Activated naive CD8-positive, alpha-beta T cell (primary cell): ENCODE data around the gene MICALL2.

Experiments
- H3K27ac Mint-ChIP-seq: one replicate; pipeline ENCODE4 v1.8.0; 2021; ENCODE audit warnings: mixed read lengths
- H3K27me3 Mint-ChIP-seq: one replicate; pipeline ENCODE4 v1.8.0; 2021; ENCODE audit warnings: mixed read lengths
- H3K36me3 Mint-ChIP-seq: one replicate; pipeline ENCODE4 v1.8.0; 2021; ENCODE audit warnings: mixed read lengths
- H3K4me1 Mint-ChIP-seq: one replicate; pipeline ENCODE4 v1.8.0; 2021; ENCODE audit warnings: low read depth, mixed read lengths
- H3K4me3 Mint-ChIP-seq: one replicate; pipeline ENCODE4 v1.8.0; 2021; ENCODE audit warnings: mild to moderate bottlenecking, mixed read lengths
- H3K9me3 Mint-ChIP-seq: one replicate; pipeline ENCODE4 v1.8.0; 2021; ENCODE audit warnings: low read depth, mixed read lengths

MICALL2 gene

GRCh38 chr7:1441615-1442354, 17.5 kb downstream of the MICALL2 start:
- Mint-ChIP-seq H3K4me3 (no peak overlapping the region), H3K27me3 (no peaks in the 10 kb centered on the region), H3K36me3 (no peaks in the 10 kb centered on the region), H3K27ac (no peak overlapping the region), H3K4me1 (no peaks in the 10 kb centered on the region), H3K9me3 (no peaks in the 10 kb centered on the region)

- no peak overlapping the region for H3K4me3 Mint-ChIP-seq
- no peaks in the 10 kb centered on the region for H3K9me3 Mint-ChIP-seq
- no peaks in the 10 kb centered on the region for H3K36me3 Mint-ChIP-seq
- H3K27ac Mint-ChIP-seq, result no peak overlapping the region
- no peaks in the 10 kb centered on the region for H3K4me1 Mint-ChIP-seq
- H3K27me3 Mint-ChIP-seq, result no peaks in the 10 kb centered on the region
These were observed 18.6 kb downstream of the MICALL2 start for GRCh38 chr7:1440620-1441019.

- Mint-ChIP-seq H3K4me1 (no peaks in the 10 kb centered on the region), H3K4me3 (no peak overlapping the region), H3K27ac (no peak overlapping the region), H3K27me3 (no peaks in the 10 kb centered on the region), H3K36me3 (no peaks in the 10 kb centered on the region), H3K9me3 (no peaks in the 10 kb centered on the region)
These were observed 19.6 kb downstream of the MICALL2 start for GRCh38 chr7:1439373-1440363.

- Mint-ChIP-seq H3K9me3 (no peaks in the 10 kb centered on the region), H3K27ac (no peak overlapping the region), H3K36me3 (no peaks in the 10 kb centered on the region), H3K27me3 (no peaks in the 10 kb centered on the region), H3K4me1 (no peaks in the 10 kb centered on the region), H3K4me3 (no peak overlapping the region)
These were observed 20.4 kb downstream of the MICALL2 start for GRCh38 chr7:1438821-1439220.

- H3K27ac Mint-ChIP-seq, result no peak overlapping the region
- no peaks in the 10 kb centered on the region for H3K4me1 Mint-ChIP-seq
- no peak overlapping the region for H3K4me3 Mint-ChIP-seq
- no peaks in the 10 kb centered on the region for H3K27me3 Mint-ChIP-seq
- no peaks in the 10 kb centered on the region for H3K9me3 Mint-ChIP-seq
- no peaks in the 10 kb centered on the region for H3K36me3 Mint-ChIP-seq
These were observed 21.1 kb downstream of the MICALL2 start for GRCh38 chr7:1438208-1438607.

- H3K4me3 Mint-ChIP-seq, result no peak overlapping the region
- H3K9me3 Mint-ChIP-seq, result no peaks in the 10 kb centered on the region
- H3K27me3 Mint-ChIP-seq, result peaks cover 2% of the 10 kb centered on the region
- H3K27ac Mint-ChIP-seq, result no peak overlapping the region
- peaks cover 2% of the 10 kb centered on the region for H3K4me1 Mint-ChIP-seq
- no peaks in the 10 kb centered on the region for H3K36me3 Mint-ChIP-seq
These were observed 22.0 kb downstream of the MICALL2 start for GRCh38 chr7:1437155-1437880.

- H3K27ac Mint-ChIP-seq, result no peak overlapping the region
- H3K9me3 Mint-ChIP-seq, result no peaks in the 10 kb centered on the region
- no peaks in the 10 kb centered on the region for H3K36me3 Mint-ChIP-seq
- H3K4me3 Mint-ChIP-seq, result no peak overlapping the region
- H3K27me3 Mint-ChIP-seq, result peaks cover 2% of the 10 kb centered on the region
- H3K4me1 Mint-ChIP-seq, result peaks cover 2% of the 10 kb centered on the region
These were observed 22.7 kb downstream of the MICALL2 start for GRCh38 chr7:1436608-1437007.

- H3K36me3 Mint-ChIP-seq, result no peaks in the 10 kb centered on the region
- H3K9me3 Mint-ChIP-seq, result no peaks in the 10 kb centered on the region
- peaks cover 2% of the 10 kb centered on the region for H3K27me3 Mint-ChIP-seq
- peaks cover 2% of the 10 kb centered on the region for H3K4me1 Mint-ChIP-seq
- H3K4me3 Mint-ChIP-seq, result no peak overlapping the region
- H3K27ac Mint-ChIP-seq, result no peak overlapping the region
These were observed 24.2 kb downstream of the MICALL2 start for GRCh38 chr7:1434891-1435670.

GRCh38 chr7:1434165-1434718, 25.0 kb downstream of the MICALL2 start:
- Mint-ChIP-seq H3K27ac (no peak overlapping the region), H3K27me3 (peaks cover 2% of the 10 kb centered on the region), H3K9me3 (no peaks in the 10 kb centered on the region), H3K36me3 (no peaks in the 10 kb centered on the region), H3K4me3 (no peak overlapping the region), H3K4me1 (peaks cover 2% of the 10 kb centered on the region)

GRCh38 chr7:1433128-1433920, 25.9 kb downstream of the MICALL2 start:
- Mint-ChIP-seq H3K4me1 (peaks cover 2% of the 10 kb centered on the region), H3K27me3 (peaks cover 2% of the 10 kb centered on the region), H3K4me3 (no peak overlapping the region), H3K9me3 (no peaks in the 10 kb centered on the region), H3K27ac (no peak overlapping the region), H3K36me3 (no peaks in the 10 kb centered on the region)

- Mint-ChIP-seq H3K9me3 (no peaks in the 10 kb centered on the region), H3K4me1 (peaks cover 2% of the 10 kb centered on the region), H3K36me3 (no peaks in the 10 kb centered on the region), H3K4me3 (no peak overlapping the region), H3K27me3 (peaks cover 2% of the 10 kb centered on the region), H3K27ac (no peak overlapping the region)
These were observed 26.7 kb downstream of the MICALL2 start for GRCh38 chr7:1432411-1433082.

GRCh38 chr7:1431634-1432380, 27.5 kb downstream of the MICALL2 start:
- Mint-ChIP-seq H3K27ac (no peak overlapping the region), H3K27me3 (peaks cover 2% of the 10 kb centered on the region), H3K9me3 (no peaks in the 10 kb centered on the region), H3K4me3 (no peak overlapping the region), H3K36me3 (no peaks in the 10 kb centered on the region), H3K4me1 (peaks cover 2% of the 10 kb centered on the region)
